Measurements from ENCODE around the gene ANKRD9. TPM values are rescaled to one million over a fixed set of nuclear protein-coding genes. Genes with fewer than 3 reads are reported as not detected.

ANKRD9 gene
- total and polyA plus RNA-seq, 2 donors (not counting 3 experiments of a cell fraction or from before 2014, with no cell fraction given), result 21.0 to 24.6 TPM

DNA sequence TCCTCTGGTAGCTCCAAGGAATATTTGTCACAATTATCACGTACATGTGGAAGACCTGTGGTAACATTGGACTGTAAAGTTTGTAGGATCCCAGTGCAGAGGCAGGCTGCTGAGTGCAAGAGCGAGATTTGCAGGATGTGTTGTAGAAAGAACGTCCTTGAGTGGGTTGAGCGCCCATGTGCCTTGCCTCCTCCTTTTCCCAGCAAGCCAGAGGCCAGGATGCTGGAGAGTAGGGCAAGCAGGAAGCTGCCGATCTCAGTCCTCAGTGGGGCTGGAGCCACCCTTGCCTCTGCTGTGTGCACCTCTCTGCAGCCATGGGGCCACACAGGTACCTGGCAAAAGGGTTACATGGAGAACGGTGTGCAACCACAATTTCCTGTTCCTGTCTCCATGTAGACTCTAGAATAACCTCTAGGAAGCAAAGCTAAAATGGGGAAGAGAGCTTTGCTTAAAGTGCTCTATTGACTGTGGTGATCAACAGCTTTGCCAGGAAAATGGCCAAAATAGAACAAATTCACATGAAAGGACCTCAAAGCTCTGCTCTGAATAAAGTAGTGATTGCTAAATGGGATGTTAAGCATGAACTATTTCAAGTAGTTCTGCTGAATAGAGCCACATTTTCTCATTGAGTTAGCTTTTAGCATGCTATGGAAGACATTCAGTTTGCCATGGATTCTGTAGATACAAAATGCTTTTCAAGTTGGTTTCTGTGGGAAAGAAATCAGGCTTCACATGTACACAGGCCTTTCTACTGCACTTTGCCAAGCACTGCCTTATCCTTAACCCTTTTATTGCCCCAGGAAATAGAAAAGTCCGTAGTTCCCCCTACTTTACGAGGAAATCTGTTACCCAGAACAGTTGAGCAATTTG lies 37.4 kb downstream of the ANKRD9 start:
- BruUV-seq (replicated peaks), result no TSS peak
- no peak for FAIRE-seq

More for the DNA sequence above, 37.4 kb downstream of the ANKRD9 start:
- DNase-seq (ENCODE audit: low read depth, low spot score), result no peak
- ChIA-PET CTCF (no interaction called here), POLR2A (no interaction called here)
- Histone ChIP-seq H3K9me3 (replicated peaks; ENCODE audit: control insufficient read depth, insufficient read depth, low read length) (no peaks in the 10 kb centered on the region), H2AFZ (ENCODE audit: low read depth, low read length) (no peak overlapping the region), H3K4me2 (ENCODE audit: insufficient read depth, low read length) (no peak overlapping the region), H3K79me2 (ENCODE audit: control insufficient read depth, insufficient read depth, low read length) (no peaks in the 10 kb centered on the region), H3K36me3 (ENCODE audit: control insufficient read depth in 2 of 2, extremely low read depth in 1 of 2, insufficient read depth in 2 of 2, low read length in 2 of 2) (peaks cover 0 to 3% of the 10 kb centered on the region in 2 experiments), H3K27me3 (ENCODE audit: control insufficient read depth in 2 of 2, insufficient read depth in 2 of 2, low read length in 2 of 2) (no peaks in the 10 kb centered on the region), H3K4me1 (ENCODE audit: control insufficient read depth, extremely low read depth, insufficient read depth, low read length) (no peaks in the 10 kb centered on the region), H4K20me1 (replicated peaks; ENCODE audit: control insufficient read depth, extremely low read depth, insufficient read depth, low read length) (no peaks in the 10 kb centered on the region), H3K27ac (ENCODE audit: insufficient read depth, low read depth, low read length) (no peak overlapping the region), H3K9me1 (replicated peaks; ENCODE audit: control insufficient read depth, extremely low read depth, insufficient read depth, low read length) (no peaks in the 10 kb centered on the region), H3K9ac (replicated peaks; ENCODE audit: extremely low read depth, insufficient read depth, low read length) (no peak overlapping the region), H3K4me3 (replicated peaks in 1 of 3; ENCODE audit: insufficient read depth in 1 of 3, low read depth in 1 of 3, low read length in 3 of 3) (no peak overlapping the region)
- dilution Hi-C loops (cut with MboI; ENCODE audit: extremely low pct_ligation_motif_present, low sequenced_read_pairs), result no loop called here
- no peak for TF ChIP-seq CTCF (IDR thresholded peaks at IDR 0.05; ENCODE audit: extremely low read depth in 1 of 2, insufficient read depth in 1 of 2, low read depth in 1 of 2, low read length in 2 of 2)
- TF ChIP-seq, protein P1, sequence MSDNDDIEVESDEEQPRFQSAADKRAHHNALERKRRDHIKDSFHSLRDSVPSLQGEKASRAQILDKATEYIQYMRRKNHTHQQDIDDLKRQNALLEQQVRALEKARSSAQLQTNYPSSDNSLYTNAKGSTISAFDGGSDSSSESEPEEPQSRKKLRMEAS (IDR thresholded peaks at IDR 0.05; ENCODE audit: insufficient read depth, insufficient read length), result no peak
- TF ChIP-seq JUN (IDR thresholded peaks at IDR 0.05; ENCODE audit: borderline replicate concordance, insufficient read depth, insufficient read length, low read depth), result no peak
- no peak for TF ChIP-seq POLR2A (IDR thresholded peaks at IDR 0.05; ENCODE audit: low read depth, low read length)
- TF ChIP-seq FOS (IDR thresholded peaks at IDR 0.05; ENCODE audit: borderline replicate concordance, insufficient read depth, low read length), result no peak
- no peak for TF ChIP-seq GATA2 (IDR thresholded peaks at IDR 0.05; ENCODE audit: insufficient read depth, insufficient read length, low read depth, low read length)
- TF ChIP-seq EZH2 (IDR thresholded peaks at IDR 0.05; ENCODE audit: borderline replicate concordance, low read depth, low read length, severe bottlenecking), result no peak
- no peak for TF ChIP-seq POLR2AphosphoS5 (IDR thresholded peaks at IDR 0.05; ENCODE audit: insufficient read depth, low read depth, low read length)
- no peak for TF ChIP-seq MYC (IDR thresholded peaks at IDR 0.05; ENCODE audit: low read depth, low read length)
- intact Hi-C loops (cut with micrococcal nuclease), result no loop called here
